Heart right ventricle (tissue), 16 donors: ENCODE measurements around the gene TTLL9. TPM values are rescaled to one million over a fixed set of nuclear protein-coding genes. Genes with fewer than 3 reads are reported as not detected.

Experiments used
- ATAC-seq, 8 donors: fragments of 200-7000 bp; cut with Tn5 transposase; one replicate each; pipeline ENCODE4 v1.9.1; 2020; ENCODE audit warnings: mild to moderate bottlenecking in 8 of 8, moderate library complexity in 8 of 8, moderate number of reproducible peaks in 1 of 8
- DNase-seq, 2 donors: peaks; one replicate each; pipeline ENCODE4 v3.0.0-alpha.2; 2020
- H3K27ac ChIP-seq, 10 donors: fragments of 200-600 bp; sonication (generic) in 2 of 10; one replicate each; pipeline versions ENCODE4 v1.5.0 to v1.8.0; 2020 to 2022; ENCODE audit warnings: mild to moderate bottlenecking in 3 of 10
- H3K27me3 ChIP-seq, 7 donors: fragments of 200-600 bp; one replicate each; pipeline ENCODE4 v1.8.0; 2021 to 2022; ENCODE audit warnings: mild to moderate bottlenecking in 2 of 7
- H3K36me3 ChIP-seq, 9 donors: fragments of 200-600 bp; sonication (generic) in 1 of 9; one replicate each; pipeline versions ENCODE4 v1.5.0 to v1.8.0; 2020 to 2022; ENCODE audit warnings: mild to moderate bottlenecking in 2 of 9
- H3K4me1 ChIP-seq, 9 donors: fragments of 200-600 bp; sonication (generic) in 1 of 9; one replicate each; pipeline versions ENCODE4 v1.5.0 to v1.8.0; 2020 to 2022; ENCODE audit warnings: mild to moderate bottlenecking in 4 of 9
- H3K4me3 ChIP-seq, 10 donors: fragments of 200-600 bp; sonication (generic) in 2 of 10; one replicate each; pipeline versions ENCODE4 v1.5.0 to v1.8.0; 2020 to 2022; ENCODE audit warnings: mild to moderate bottlenecking in 7 of 10, moderate library complexity in 2 of 10
- H3K9me3 ChIP-seq, 11 donors: fragments of 200-600 bp in 10 of 11; sonication (generic) in 2 of 11; one replicate each; pipeline versions ENCODE4 v1.5.0 to v1.8.0; 2013 to 2022; ENCODE audit warnings: mild to moderate bottlenecking in 2 of 11, control low read depth in 1 of 11, moderate library complexity in 1 of 11
- CTCF ChIP-seq, 9 donors: fragments of 200-600 bp; sonication (generic) in 2 of 9; IDR thresholded peaks; one replicate each; pipeline versions ENCODE4 v1.5.0 to v1.8.0; 2021 to 2022; ENCODE audit warnings: antibody characterized with exemption in 9 of 9, mild to moderate bottlenecking in 5 of 9, moderate library complexity in 1 of 9
- WGBS, 2 donors: extraction: QIAGEN DNeasy Blood & Tissue Kit; methylation state at CpG; one replicate each; pipeline ENCODE4 v1.1.7; 2013; ENCODE audit warnings: inconsistent platforms in 1 of 2; 5-methylcytosine and 5-hydroxymethylcytosine counted together
- intact Hi-C, 10 donors: fragments of 100-400 bp; cut with DNase I; formaldehyde crosslinking; loops; one replicate each; pipeline versions ENCODE4 v1.11.1 to v1.14.2; 2022
- polyA plus RNA-seq, 2 donors: library from polyadenylated mRNA; stranded (reverse); fragments of 200-250 nt; gene quantifications; one replicate each; pipeline ENCODE4 v1.2.3, GENCODE V29; 2013
- total RNA-seq, 10 donors: library from RNA; stranded (reverse); fragmentation: NEBNext Ultra II Directional in 3 of 10; extraction: Animal tissue kit (Norgen Biotek cat#: 25700) in 3 of 10; gene quantifications; one replicate each; pipeline versions ENCODE4 v1.2.1 to v1.2.4, GENCODE V29; 2021 to 2023
- donor health status: Arrhythmogenic right ventricular cardiomyopathy.
- donor health status: ischemic (EF 13 %, LVEDD 7.1; RV severe dilation, severe dysfunction).
- donor health status: healthy with polysubstance abuse.
- donor health status: DM: no; HTN: yes; CAD: no.
- donor health status: DM: no; HTN: no; CAD: no.
- donor health status: ischemic (EF 25% LVEDD 6.9; RV normal size, moderate dysfunction).
- donor health status: ischemic (EF 25% LVEDD 5.7; RV mildly dilated, moderate dysfunction).
- donor health status: healthy.
- donor health status: DM: yes; HTN: yes; CAD: no.
- donor health status: Ischemic cardiomyopathy.
- donor health status: ischemic (EF 35%, LVEDD 5.7; RV mildly dilated, moderate dysfunction).
- donor health status: nonischemic (EF 11% LVEDD 7.7; RV severe dilation, severe dysfunction).
- donor health status: DM: yes; HTN: yes; CAD: no.
- donor health status: PGD.
- donor health status: ischemic (EF 29% LVEDD 5.4; RV normal size, mild dysfunction).
- donor health status: nonischemic (EF 23%, LVEDD 6.1; RV moderate dilation, normal function).

The TTLL9 gene
- total and polyA plus RNA-seq, 12 donors = 0.03 to 0.15 (median 0.07) TPM; not detected in 9

- peaks cover 0 to 5% (median 0%) of the 10 kb centered on the region in 7 donors for H3K27me3 ChIP-seq
- no peak for TF ChIP-seq CTCF (IDR thresholded peaks at IDR 0.05)
- no peaks in the 10 kb centered on the region for H3K36me3 ChIP-seq
- no peaks in the 10 kb centered on the region for H3K9me3 ChIP-seq
- H3K27ac ChIP-seq = no peak overlapping the region
- DNase-seq (no peak), ATAC-seq (no peak)
- H3K4me1 ChIP-seq = peaks cover 9 to 36% (median 21%) of the 10 kb centered on the region in 9 donors
- WGBS, 2 donors = 94 to 96% methylated on average over 17 of the region's 17 CpGs
- intact Hi-C loops = no loop called here
- H3K4me3 ChIP-seq = no peak overlapping the region
Observed at GRCh38 chr20:31831771-31832306, 38.6 kb upstream of the TTLL9 start.

DNA sequence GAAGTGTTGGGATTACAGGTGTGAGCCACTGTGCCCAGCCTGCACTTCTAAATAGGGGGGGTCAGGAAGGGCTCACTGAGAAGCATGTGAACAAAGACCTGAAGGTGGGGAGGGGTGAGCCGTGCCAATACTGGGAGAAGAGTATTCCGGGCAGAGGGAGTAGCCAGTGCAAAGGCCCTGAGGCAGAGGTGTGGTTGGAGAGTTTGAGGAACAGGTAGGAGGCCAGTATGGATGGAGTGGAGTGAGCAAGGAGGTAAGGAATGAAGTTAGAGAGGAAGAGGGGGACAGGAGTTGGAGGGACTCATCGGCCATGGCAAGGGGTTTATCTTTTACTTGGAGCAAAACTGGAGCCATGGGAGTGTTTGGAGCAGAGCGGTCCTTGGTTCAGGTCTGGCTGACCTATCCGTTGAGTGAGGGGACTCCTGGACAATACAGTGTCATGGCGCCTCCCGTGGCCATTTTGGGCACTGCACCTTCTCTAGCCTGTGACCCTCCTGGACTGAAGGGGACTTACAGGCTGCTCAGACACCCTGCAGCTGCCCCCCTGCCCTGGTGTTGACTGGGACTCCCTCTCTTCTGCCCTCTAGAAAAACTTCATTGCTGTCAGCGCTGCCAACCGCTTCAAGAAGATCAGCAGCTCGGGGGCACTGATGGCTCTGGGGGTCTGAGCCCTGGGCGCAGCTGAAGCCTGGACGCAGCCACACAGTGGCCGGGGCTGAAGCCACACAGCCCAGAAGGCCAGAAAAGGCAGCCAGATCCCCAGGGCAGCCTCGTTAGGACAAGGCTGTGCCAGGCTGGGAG lies 37.1 kb upstream of the TTLL9 start:
- Histone ChIP-seq H3K27ac (peak overlapping the region in 6 of 10 donors; percentile 10 to 91 (median 67)), H3K27me3 (peaks cover 0 to 5% (median 0%) of the 10 kb centered on the region in 7 donors), H3K36me3 (no peaks in the 10 kb centered on the region), H3K4me3 (no peak overlapping the region), H3K9me3 (no peaks in the 10 kb centered on the region), H3K4me1 (peaks cover 16 to 51% (median 35%) of the 10 kb centered on the region in 9 donors)
- TF ChIP-seq CTCF (IDR thresholded peaks at IDR 0.05) = peak; percentile 61 to 90 (median 82)
- ATAC-seq (peak in 7 of 8 donors; percentile 23 to 38 (median 34)), DNase-seq (peak; percentile 69 to 70)
- intact Hi-C loops = no loop called here
- 61 to 63% methylated on average over 14 of the region's 14 CpGs for WGBS, 2 donors

- TF ChIP-seq CTCF (IDR thresholded peaks at IDR 0.05) = no peak
- peak overlapping the region in 6 of 10 donors; percentile 10 to 91 (median 67) for H3K27ac ChIP-seq
- no peaks in the 10 kb centered on the region for H3K9me3 ChIP-seq
- H3K36me3 ChIP-seq = no peaks in the 10 kb centered on the region
- 71 to 76% methylated on average over 20 of the region's 20 CpGs for WGBS, 2 donors
- ATAC-seq (peak in 2 of 8 donors; percentile 20), DNase-seq (no peak)
- intact Hi-C loops = no loop called here
- peaks cover 0 to 9% (median 0%) of the 10 kb centered on the region in 7 donors for H3K27me3 ChIP-seq
- H3K4me1 ChIP-seq = peaks cover 16 to 58% (median 37%) of the 10 kb centered on the region in 9 donors
- H3K4me3 ChIP-seq = no peak overlapping the region
Observed at GRCh38 chr20:31833931-31834521, 36.4 kb upstream of the TTLL9 start.

DNA sequence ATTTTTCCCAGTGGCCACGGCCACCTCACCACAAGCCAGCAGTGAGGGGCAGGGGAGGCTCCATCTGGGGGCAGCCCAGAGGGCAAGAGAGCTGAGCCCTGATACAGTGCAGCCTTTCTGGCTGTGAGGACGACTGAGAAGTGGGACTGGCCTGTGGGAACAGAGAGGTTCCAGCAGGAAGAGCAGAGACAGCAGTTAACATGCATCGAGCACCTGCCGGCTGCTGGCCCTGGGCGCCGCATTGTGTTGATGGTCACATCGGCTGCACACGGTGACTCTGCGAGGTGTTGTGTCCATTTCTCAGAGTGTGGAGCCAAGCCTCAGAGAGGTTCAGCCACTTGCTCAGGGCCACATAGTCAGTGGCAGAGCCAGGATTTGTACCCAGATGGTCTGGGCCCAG lies 34.9 kb upstream of the TTLL9 start:
- no peak for DNase-seq
- TF ChIP-seq CTCF (IDR thresholded peaks at IDR 0.05) = no peak
- Histone ChIP-seq H3K9me3 (no peaks in the 10 kb centered on the region), H3K4me1 (peaks cover 16 to 72% (median 37%) of the 10 kb centered on the region in 9 donors), H3K27me3 (peaks cover 0 to 9% (median 0%) of the 10 kb centered on the region in 7 donors), H3K4me3 (no peak overlapping the region), H3K36me3 (no peaks in the 10 kb centered on the region), H3K27ac (peak overlapping the region in 7 of 10 donors; percentile 3 to 91 (median 70))
- no peak for ATAC-seq
- intact Hi-C loops = no loop called here
- 83 to 87% methylated on average over 9 of the region's 9 CpGs for WGBS, 2 donors
